CD4-positive, alpha-beta T cell treated with Interferon alpha-2 for 1 hour (primary cell): Measurements from ENCODE around the gene RFX1.
"Not testable (repeated sequence)": the region's sequence is repeated elsewhere in the genome, so short reads cannot be mapped to it uniquely, and the experiment has no call there.

Source experiments
- DNase-seq, 2 donors: peaks; one replicate each; pipeline ENCODE4 v3.0.0-alpha.2; 2020 to 2022

Gene RFX1

DNA sequence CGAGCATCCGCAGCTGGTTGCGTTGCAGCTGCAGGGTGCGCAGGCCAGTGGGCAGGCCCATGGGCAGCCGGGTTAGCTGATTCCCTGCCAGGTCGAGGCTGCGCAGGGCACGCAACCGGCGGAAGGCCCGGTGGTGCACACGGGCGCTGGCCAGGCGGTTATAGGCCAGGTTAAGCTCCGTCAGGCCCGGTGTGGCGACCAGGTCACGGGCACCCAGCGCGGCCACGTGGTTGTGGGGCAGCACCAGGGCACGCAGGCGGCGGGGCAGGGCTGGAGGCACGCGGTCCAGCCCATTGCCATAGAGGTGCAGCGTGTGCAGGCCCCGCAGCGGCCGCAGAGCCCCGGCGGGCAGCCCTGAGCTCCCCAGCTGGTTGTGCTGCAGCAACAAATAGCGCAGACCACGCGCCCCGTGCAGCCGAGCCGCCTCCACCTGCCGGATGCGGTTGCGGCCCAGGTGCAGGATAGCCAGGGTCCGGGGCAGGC is 73.2 kb downstream of the RFX1 start:
- DNase-seq, result no peak

- no peak for DNase-seq
These were observed 73.9 kb downstream of the RFX1 start for GRCh38 chr19:13932149-13932637.

- no peak for DNase-seq
These were observed 74.5 kb downstream of the RFX1 start for GRCh38 chr19:13931391-13932148.

GRCh38 chr19:13930402-13930801 is 75.7 kb downstream of the RFX1 start:
- DNase-seq, result no peak

GRCh38 chr19:13929956-13930355 is 76.2 kb downstream of the RFX1 start:
- no peak for DNase-seq

DNA sequence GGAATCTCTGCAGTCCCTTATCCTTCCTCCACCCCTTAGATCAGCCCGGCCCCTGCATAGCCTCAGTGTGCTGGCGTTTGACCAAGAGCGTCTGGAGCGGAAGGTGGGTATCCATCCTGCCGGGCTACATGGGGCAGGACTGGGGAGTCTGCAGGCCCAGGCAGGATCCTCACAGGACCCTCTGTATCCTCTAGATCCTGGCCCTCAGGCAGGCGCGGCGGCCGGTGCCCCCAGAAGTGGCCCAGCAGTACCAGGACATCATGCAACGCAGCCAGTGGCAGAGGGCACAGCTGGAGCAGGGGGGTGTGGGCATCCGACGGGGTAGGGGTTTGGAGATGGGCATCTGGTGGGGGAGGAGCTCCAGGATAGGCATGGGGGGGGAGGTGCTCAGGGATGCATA is 76.8 kb downstream of the RFX1 start:
- DNase-seq, result no peak

GRCh38 chr19:13926715-13927114 is 79.4 kb downstream of the RFX1 start:
- DNase-seq, result no peak

DNA sequence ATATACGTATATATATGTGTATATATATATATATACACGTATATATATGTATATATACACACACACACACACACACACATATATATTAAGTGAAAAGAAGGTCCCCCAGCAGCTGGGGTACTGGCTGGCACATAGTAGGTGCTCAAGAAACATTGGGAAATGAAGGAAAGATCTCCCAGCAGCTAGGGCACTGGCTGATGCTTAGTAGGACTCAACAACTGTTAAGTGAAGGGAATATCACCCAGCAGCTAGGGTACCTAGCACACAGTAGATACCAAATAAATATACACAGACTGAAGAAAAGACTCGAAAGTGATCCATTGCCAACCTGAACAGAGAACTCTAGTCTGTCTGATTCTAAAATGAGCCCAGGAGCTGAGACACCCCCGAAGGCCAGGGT is 80.1 kb downstream of the RFX1 start:
- DNase-seq, result no peak

- no peak for DNase-seq
These were observed 82.7 kb downstream of the RFX1 start for GRCh38 chr19:13923194-13923987.

- DNase-seq, result not testable (repeated sequence)
These were observed 84.0 kb downstream of the RFX1 start for GRCh38 chr19:13922118-13922517.

- DNase-seq, result peak; percentile 20 to 46
These were observed 85.0 kb downstream of the RFX1 start for GRCh38 chr19:13920940-13921747.

- no peak for DNase-seq
These were observed 85.6 kb downstream of the RFX1 start for GRCh38 chr19:13920524-13920923.

DNA sequence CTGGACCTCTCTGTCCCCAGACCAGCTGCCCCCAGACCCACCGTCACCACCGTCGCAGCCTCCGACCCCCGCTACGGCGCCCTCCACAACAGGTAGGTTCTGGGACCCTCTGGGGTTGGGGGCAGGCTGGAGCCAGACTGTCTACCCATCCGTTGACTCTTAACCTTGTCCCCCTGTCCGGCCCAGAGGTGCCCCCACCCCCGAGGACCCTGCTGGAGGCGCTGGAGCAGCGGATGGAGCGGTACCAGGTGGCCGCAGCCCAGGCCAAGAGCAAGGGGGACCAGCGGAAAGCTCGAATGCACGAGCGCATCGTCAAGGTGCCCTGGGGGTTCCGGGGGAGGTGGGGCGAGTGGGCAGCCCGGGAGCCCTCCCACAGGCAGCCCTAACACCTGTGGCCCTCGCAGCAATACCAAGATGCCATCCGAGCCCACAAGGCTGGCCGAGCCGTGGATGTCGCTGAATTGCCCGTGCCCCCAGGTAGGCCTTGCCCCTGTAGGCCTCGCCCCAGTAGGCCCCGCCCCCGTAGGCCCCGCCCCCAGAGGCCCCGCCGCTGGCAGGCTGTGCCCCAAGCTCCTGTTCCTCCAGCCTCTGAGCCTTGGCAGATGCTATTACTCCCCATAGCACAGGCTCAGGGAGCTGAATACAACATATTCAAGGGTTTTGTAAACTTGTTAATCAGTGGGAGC is 87.3 kb downstream of the RFX1 start:
- DNase-seq, result no peak

- DNase-seq, result no peak
These were observed 88.2 kb downstream of the RFX1 start for GRCh38 chr19:13917888-13918406.

DNA sequence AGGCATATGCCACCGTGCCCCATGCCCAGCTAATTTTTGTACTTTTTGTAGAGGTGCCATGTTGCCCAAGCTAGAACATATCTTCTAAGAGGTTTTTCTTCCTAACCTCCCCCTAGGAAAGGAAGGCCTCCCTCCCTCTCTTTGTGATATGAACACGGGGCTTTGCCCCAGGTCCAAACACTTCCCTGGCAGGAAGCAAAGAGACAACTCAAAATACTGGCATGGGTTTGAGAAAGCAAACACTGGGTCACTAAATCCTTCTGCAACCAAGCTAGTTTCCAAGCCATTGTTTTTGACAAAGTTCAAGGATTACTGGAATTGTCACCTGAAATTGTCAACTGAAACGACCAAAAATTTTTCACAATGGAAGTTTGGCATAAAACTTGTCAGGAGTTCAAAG is 91.3 kb downstream of the RFX1 start:
- no peak for DNase-seq

GRCh38 chr19:13913352-13913751 is 92.8 kb downstream of the RFX1 start:
- no peak for DNase-seq
